Uterus (tissue), 2 donors: Measurements from ENCODE around the gene LRIG1.

Experiments used
- POLR2A ChIP-seq, 2 donors: fragments of 450-650 bp; IDR thresholded peaks; one replicate each; pipeline ENCODE4 v1.6.1; 2016; ENCODE audit warnings: antibody characterized with exemption in 2 of 2, mild to moderate bottlenecking in 1 of 2, moderate library complexity in 1 of 2
- TF ChIP-seq, protein P1 (sequence below), 4 experiments: fragments of 200-600 bp in 2 of 4; fragments of 450-650 bp in 2 of 4; sonication (generic) in 2 of 4; IDR thresholded peaks; one replicate each; pipeline ENCODE4 v1.5.1; 2016 to 2019; ENCODE audit warnings: antibody characterized with exemption in 4 of 4, mild to moderate bottlenecking in 2 of 4, moderate library complexity in 1 of 4

DNA sequence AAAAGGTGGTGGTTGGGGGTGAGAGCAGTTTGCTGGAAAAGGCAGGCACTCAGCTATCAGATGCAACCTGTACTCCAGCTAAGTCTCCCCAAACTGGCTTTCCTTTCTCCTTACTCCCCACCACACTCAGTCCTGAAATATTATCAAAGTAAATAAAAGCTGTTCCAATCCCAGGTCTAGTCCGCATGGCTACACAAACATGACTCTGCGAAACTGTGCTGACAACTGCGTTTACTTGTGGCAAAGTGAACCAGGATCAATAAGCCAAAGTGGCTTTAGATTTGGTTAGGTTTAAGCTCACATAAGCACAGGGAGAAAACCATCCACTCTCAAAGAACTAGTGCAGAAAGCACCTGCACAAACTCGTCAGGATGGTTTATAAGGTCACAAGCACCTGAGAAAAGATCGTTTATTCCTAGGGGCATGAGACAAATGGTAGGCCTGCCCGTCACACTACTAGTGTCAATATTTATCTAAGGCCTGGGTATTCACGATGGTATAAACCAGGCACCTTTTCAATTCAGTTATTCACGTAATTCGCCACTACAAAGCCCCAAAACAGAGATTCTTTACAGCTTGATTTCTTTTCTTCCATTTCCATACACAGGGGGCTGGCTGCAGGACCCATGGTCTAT lies 25.3 kb downstream of the LRIG1 start:
- TF ChIP-seq, protein P1, sequence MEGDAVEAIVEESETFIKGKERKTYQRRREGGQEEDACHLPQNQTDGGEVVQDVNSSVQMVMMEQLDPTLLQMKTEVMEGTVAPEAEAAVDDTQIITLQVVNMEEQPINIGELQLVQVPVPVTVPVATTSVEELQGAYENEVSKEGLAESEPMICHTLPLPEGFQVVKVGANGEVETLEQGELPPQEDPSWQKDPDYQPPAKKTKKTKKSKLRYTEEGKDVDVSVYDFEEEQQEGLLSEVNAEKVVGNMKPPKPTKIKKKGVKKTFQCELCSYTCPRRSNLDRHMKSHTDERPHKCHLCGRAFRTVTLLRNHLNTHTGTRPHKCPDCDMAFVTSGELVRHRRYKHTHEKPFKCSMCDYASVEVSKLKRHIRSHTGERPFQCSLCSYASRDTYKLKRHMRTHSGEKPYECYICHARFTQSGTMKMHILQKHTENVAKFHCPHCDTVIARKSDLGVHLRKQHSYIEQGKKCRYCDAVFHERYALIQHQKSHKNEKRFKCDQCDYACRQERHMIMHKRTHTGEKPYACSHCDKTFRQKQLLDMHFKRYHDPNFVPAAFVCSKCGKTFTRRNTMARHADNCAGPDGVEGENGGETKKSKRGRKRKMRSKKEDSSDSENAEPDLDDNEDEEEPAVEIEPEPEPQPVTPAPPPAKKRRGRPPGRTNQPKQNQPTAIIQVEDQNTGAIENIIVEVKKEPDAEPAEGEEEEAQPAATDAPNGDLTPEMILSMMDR (IDR thresholded peaks at IDR 0.05): no peak
- TF ChIP-seq POLR2A (IDR thresholded peaks at IDR 0.05): no peak
